Bronchial epithelial cell (primary cell): ENCODE data around the gene CMIP. TPM values are rescaled to one million over a fixed set of nuclear protein-coding genes. Genes with fewer than 3 reads are reported as not detected.
A peak's percentile ranks its signal among the peaks of the same experiment; 100 is the strongest.

Source experiments
- DNase-seq: peaks from one replicate; pipeline ENCODE4 v3.0.0-alpha.2; 2010; ENCODE audit warnings: low read depth
- FAIRE-seq: peaks from 2 replicates; lab custom pipeline; 2011; peaks lifted over from hg19 to GRCh38; lab: Jason Lieb, UNC
- H3K27me3 ChIP-seq: 2 replicates; pipeline ENCODE4 v1.5.1; 2011; ENCODE audit warnings: low read length; ENCODE audit not compliant: control insufficient read depth, insufficient read depth
- H3K36me3 ChIP-seq: 2 replicates; pipeline ENCODE4 v1.5.1; 2011; ENCODE audit warnings: low read length; ENCODE audit not compliant: control insufficient read depth, insufficient read depth
- H3K4me3 ChIP-seq: 2 replicates; pipeline ENCODE4 v1.5.1; 2011; ENCODE audit warnings: mild to moderate bottlenecking, low read depth, low read length, control low read depth
- total RNA-seq: library from RNA; depleted of rRNA; stranded (reverse); fragments of >200 nt; gene quantifications from 2 replicates; pipeline ENCODE4 v1.2.1, GENCODE V29; 2014
- TF ChIP-seq, protein P1 (sequence below): IDR thresholded peaks from 2 replicates; pipeline ENCODE4 v1.5.1; 2011; ENCODE audit warnings: mild to moderate bottlenecking, moderate library complexity, low read length, control low read depth, inconsistent platforms; ENCODE audit not compliant: insufficient read depth, severe bottlenecking

Gene CMIP
- total RNA-seq, 1 donor from 2014 or later, result 21.1 TPM

GRCh38 chr16:81723098-81723723, 278.6 kb downstream of the CMIP start:
- TF ChIP-seq, protein P1, sequence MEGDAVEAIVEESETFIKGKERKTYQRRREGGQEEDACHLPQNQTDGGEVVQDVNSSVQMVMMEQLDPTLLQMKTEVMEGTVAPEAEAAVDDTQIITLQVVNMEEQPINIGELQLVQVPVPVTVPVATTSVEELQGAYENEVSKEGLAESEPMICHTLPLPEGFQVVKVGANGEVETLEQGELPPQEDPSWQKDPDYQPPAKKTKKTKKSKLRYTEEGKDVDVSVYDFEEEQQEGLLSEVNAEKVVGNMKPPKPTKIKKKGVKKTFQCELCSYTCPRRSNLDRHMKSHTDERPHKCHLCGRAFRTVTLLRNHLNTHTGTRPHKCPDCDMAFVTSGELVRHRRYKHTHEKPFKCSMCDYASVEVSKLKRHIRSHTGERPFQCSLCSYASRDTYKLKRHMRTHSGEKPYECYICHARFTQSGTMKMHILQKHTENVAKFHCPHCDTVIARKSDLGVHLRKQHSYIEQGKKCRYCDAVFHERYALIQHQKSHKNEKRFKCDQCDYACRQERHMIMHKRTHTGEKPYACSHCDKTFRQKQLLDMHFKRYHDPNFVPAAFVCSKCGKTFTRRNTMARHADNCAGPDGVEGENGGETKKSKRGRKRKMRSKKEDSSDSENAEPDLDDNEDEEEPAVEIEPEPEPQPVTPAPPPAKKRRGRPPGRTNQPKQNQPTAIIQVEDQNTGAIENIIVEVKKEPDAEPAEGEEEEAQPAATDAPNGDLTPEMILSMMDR, result peak; percentile 57
- Histone ChIP-seq H3K4me3 (no peak overlapping the region), H3K36me3 (no peaks in the 10 kb centered on the region), H3K27me3 (peaks cover 3% of the 10 kb centered on the region)
- peak; percentile 77 for DNase-seq
- no peak for FAIRE-seq

- DNase-seq, result no peak
- TF ChIP-seq, protein P1, result no peak
- Histone ChIP-seq H3K27me3 (peaks cover 3% of the 10 kb centered on the region), H3K36me3 (no peaks in the 10 kb centered on the region), H3K4me3 (no peak overlapping the region)
- no peak for FAIRE-seq
Measured at GRCh38 chr16:81728435-81728834, 283.8 kb downstream of the CMIP start.

DNA sequence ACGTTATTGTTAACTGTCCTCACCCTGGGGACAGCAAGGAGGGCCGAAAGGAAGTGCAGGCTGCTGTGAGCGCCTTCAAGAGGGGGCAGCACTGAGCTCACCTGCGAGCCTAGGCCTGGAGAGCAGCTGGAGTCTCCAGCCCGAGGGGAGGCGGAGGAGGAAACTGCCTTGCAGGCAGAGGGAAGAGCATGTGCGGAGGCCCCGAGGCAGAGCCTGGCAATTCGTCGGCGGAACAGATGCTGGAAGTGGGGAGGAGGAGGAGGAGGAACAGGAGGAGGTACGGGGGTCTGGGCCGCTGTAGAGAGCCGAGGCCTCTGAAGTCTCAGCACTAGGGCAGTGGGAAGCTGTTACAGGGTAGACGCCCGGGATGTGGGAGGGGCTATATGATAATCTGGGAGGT, 284.8 kb downstream of the CMIP start:
- DNase-seq, result no peak
- TF ChIP-seq, protein P1, result no peak
- Histone ChIP-seq H3K27me3 (peaks cover 3% of the 10 kb centered on the region), H3K4me3 (no peak overlapping the region), H3K36me3 (no peaks in the 10 kb centered on the region)
- FAIRE-seq, result no peak

DNA sequence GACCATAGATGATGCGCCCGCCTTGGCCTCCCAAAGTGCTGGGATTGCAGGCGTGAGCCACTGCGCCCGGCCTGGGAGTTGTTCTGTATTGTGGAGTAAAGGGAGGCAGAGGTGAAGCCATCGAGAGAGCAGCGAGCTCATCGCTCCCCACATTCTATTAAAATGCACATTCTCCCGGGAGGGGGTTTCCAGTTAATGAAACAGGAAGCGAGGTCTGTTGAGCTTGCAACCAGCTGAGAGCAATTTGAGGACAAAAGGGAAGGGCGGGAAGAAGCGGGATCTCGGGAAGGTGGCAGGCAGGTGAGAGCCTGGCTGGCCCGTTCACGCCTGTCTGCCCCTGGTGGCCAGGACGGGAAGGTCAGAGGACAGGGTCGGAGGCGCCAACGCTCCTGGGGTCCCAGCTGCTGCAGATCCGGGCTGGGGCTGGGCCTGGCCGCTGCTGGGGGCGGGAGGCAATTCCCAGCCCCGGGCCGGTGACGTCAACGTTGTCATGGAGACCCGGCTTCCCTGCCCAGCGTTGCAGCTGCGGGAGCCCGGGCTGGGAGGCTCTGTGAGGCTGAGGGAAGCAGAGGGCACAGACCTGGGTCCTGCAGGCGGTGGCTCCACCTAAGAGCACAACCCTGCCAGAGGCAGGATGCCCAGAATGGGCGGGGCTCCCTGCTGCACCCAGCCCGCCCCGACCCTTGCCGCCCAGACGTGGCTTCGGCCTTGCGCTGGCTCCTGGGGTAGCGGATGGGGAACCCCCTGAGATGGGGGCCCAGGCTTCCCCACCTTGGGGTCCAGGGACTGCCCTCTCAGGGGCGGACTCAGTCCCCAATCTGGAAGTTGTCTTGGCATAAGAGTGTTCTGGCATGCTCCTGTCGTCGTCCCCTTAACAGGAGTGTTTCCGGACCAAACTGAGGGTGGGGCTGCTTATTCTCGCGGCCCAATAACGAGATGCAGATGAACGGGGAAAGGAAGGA, 285.8 kb downstream of the CMIP start:
- TF ChIP-seq, protein P1, result peak; percentile 82
- Histone ChIP-seq H3K36me3 (no peaks in the 10 kb centered on the region), H3K4me3 (peak overlapping the region; percentile 25), H3K27me3 (no peaks in the 10 kb centered on the region)
- DNase-seq (peak; percentile 44), FAIRE-seq (no peak)

- FAIRE-seq, result no peak
- no peaks in the 10 kb centered on the region for H3K36me3 ChIP-seq
- TF ChIP-seq, protein P1, result no peak
- no peaks in the 10 kb centered on the region for H3K27me3 ChIP-seq
- H3K4me3 ChIP-seq, result no peak overlapping the region
- DNase-seq, result no peak
Measured at GRCh38 chr16:81731649-81732048, 287.0 kb downstream of the CMIP start.
